A673 (cell line): ENCODE results near the gene SARS2. TPM values are rescaled to one million over a fixed set of nuclear protein-coding genes. Genes with fewer than 3 reads are reported as not detected.
"Not testable (repeated sequence)": the region's sequence is repeated elsewhere in the genome, so short reads cannot be mapped to it uniquely, and the experiment has no call there.

Source experiments
- BruUV-seq: library from RNA; stranded (reverse); fragments of 400-500 nt; replicated peaks from 2 replicates; lab custom pipeline; 2021; lab: Mats Ljungman, UMichigan
- CTCF ChIA-PET: fragments of 300-600 bp; sonication (Branson Sonifier 250); formaldehyde crosslinking; loops from one replicate; lab custom pipeline; 2022; ENCODE audit warnings: antibody characterized with exemption; lab: Charles Lee
- POLR2A ChIA-PET: fragments of 300-600 bp; sonication (Branson Sonifier 250); formaldehyde crosslinking; loops from one replicate; lab custom pipeline; 2022; ENCODE audit warnings: antibody characterized with exemption; ENCODE audit not compliant: low non-redundant PET; lab: Charles Lee
- DNase-seq: peaks from one replicate; pipeline ENCODE4 v3.0.0-alpha.2; 2015; ENCODE audit warnings: low spot score
- H3K27ac ChIP-seq: fragments of 200-600 bp; sonication (generic); 2 replicates; pipeline ENCODE4 v1.5.1; 2016; ENCODE audit warnings: mixed run types, low read depth, mild to moderate bottlenecking, mixed read lengths, antibody characterized with exemption, low read length; ENCODE audit not compliant: poor library complexity, severe bottlenecking
- H3K27me3 ChIP-seq: fragments of 200-600 bp; sonication (generic); replicated peaks from 2 replicates; pipeline ENCODE4 v1.6.1; 2017; ENCODE audit warnings: mixed run types, low read depth, mild to moderate bottlenecking, mixed read lengths, antibody characterized with exemption, low read length; ENCODE audit not compliant: insufficient read depth, poor library complexity
- H3K36me3 ChIP-seq: fragments of 200-600 bp; sonication (generic); 2 replicates; pipeline ENCODE4 v1.6.1; 2016; ENCODE audit warnings: mixed run types, mild to moderate bottlenecking, mixed read lengths, antibody characterized with exemption, low read length; ENCODE audit not compliant: insufficient read depth, poor library complexity, severe bottlenecking
- H3K4me1 ChIP-seq: fragments of 200-600 bp; sonication (generic); 2 replicates; pipeline ENCODE4 v1.6.1; 2017; ENCODE audit warnings: mixed run types, mild to moderate bottlenecking, mixed read lengths, antibody characterized with exemption, low read length; ENCODE audit not compliant: insufficient read depth, poor library complexity, severe bottlenecking
- H3K4me3 ChIP-seq: fragments of 200-600 bp; sonication (generic); 2 replicates; pipeline ENCODE4 v1.5.1; 2016; ENCODE audit warnings: low read depth, mixed run types, mild to moderate bottlenecking, mixed read lengths, low read length; ENCODE audit not compliant: poor library complexity, severe bottlenecking
- H3K9me3 ChIP-seq: fragments of 200-600 bp; sonication (generic); 2 replicates; pipeline ENCODE4 v1.6.1; 2016; ENCODE audit warnings: mixed run types, low read depth, mild to moderate bottlenecking, mixed read lengths, antibody characterized with exemption, low read length; ENCODE audit not compliant: poor library complexity, severe bottlenecking
- CTCF ChIP-seq: fragments of 300-800, 200-600 bp; sonication (generic); conservative IDR thresholded peaks from 2 replicates; pipeline ENCODE4 v1.5.1; 2017; ENCODE audit warnings: low read depth, mild to moderate bottlenecking, antibody characterized with exemption, low read length, moderate library complexity, mixed read lengths
- EZH2 ChIP-seq: fragments of 200-600 bp; sonication (generic); IDR thresholded peaks from 2 replicates; pipeline ENCODE4 v1.6.1; 2017; ENCODE audit warnings: borderline replicate concordance, low read depth, mild to moderate bottlenecking, mixed read lengths, antibody characterized with exemption, low read length; ENCODE audit not compliant: poor library complexity, severe bottlenecking
- intact Hi-C: fragments of 100-400 bp; cut with micrococcal nuclease; formaldehyde crosslinking; loops from one replicate; pipeline ENCODE4 v1.10.0; 2022; ENCODE audit not compliant: unreplicated experiment
- total RNA-seq: library from RNA; stranded (reverse); gene quantifications from 2 replicates; pipeline ENCODE4 v1.2.3, GENCODE V29; 2021

Gene SARS2
- total RNA-seq, 1 experiment from 2014 or later = 58.6 TPM

GRCh38 chr19:38888876-38889275, 41.7 kb downstream of the SARS2 start:
- Histone ChIP-seq H3K27me3 (no peaks in the 10 kb centered on the region), H3K4me3 (no peak overlapping the region), H3K9me3 (no peaks in the 10 kb centered on the region), H3K27ac (no peak overlapping the region), H3K4me1 (no peaks in the 10 kb centered on the region), H3K36me3 (no peaks in the 10 kb centered on the region)
- TF ChIP-seq EZH2 (no peak), CTCF (no peak)
- intact Hi-C loops = no loop called here
- DNase-seq = no peak
- ChIA-PET CTCF (interaction anchor here (1.5 kb wide), 1 partner anchor 11 kb away, joined by 7 read pairs; the partner anchor contains the start of gene NFKBIB), POLR2A (no interaction called here)
- BruUV-seq = no TSS peak

GRCh38 chr19:38884691-38885090, 45.9 kb downstream of the SARS2 start:
- H3K36me3 ChIP-seq, DNase-seq, H3K4me3 ChIP-seq, H3K27me3 ChIP-seq, intact Hi-C loops, BruUV-seq, CTCF ChIA-PET, H3K9me3 ChIP-seq, POLR2A ChIA-PET, H3K27ac ChIP-seq, H3K4me1 ChIP-seq: not testable (repeated sequence)

GRCh38 chr19:38883286-38883685, 47.3 kb downstream of the SARS2 start:
- TF ChIP-seq CTCF = no peak
- TF ChIP-seq EZH2 = no peak

GRCh38 chr19:38880882-38881609, 49.5 kb downstream of the SARS2 start:
- no peak for TF ChIP-seq CTCF
- TF ChIP-seq EZH2 = no peak
- Histone ChIP-seq H3K4me1 (no peaks in the 10 kb centered on the region), H3K4me3 (no peak overlapping the region), H3K27me3 (no peaks in the 10 kb centered on the region), H3K36me3 (no peaks in the 10 kb centered on the region), H3K9me3 (no peaks in the 10 kb centered on the region), H3K27ac (no peak overlapping the region)
- intact Hi-C loops = no loop called here
- ChIA-PET CTCF (no interaction called here), POLR2A (no interaction called here)
- DNase-seq = no peak
- BruUV-seq = no TSS peak

More at GRCh38 chr19:38883286-38883685, 47.3 kb downstream of the SARS2 start:
- BruUV-seq = no TSS peak
- DNase-seq = no peak
- ChIA-PET CTCF (no interaction called here), POLR2A (interaction anchor here (0.7 kb wide), 2 partner anchors 11 to 1756 kb away, joined by 4 to 9 read pairs; no protein-coding TSS in a partner anchor)
- H3K9me3 ChIP-seq = no peaks in the 10 kb centered on the region
- no peak overlapping the region for H3K4me3 ChIP-seq
- no peaks in the 10 kb centered on the region for H3K36me3 ChIP-seq
- no peaks in the 10 kb centered on the region for H3K4me1 ChIP-seq
- intact Hi-C loops = no loop called here
- no peak overlapping the region for H3K27ac ChIP-seq
- H3K27me3 ChIP-seq = no peaks in the 10 kb centered on the region
